ENCODE data around the gene PCDHGA2.
"Not testable (repeated sequence)": the region's sequence is repeated elsewhere in the genome, so short reads cannot be mapped to it uniquely, and the experiment has no call there.

Gene PCDHGA2

DNA sequence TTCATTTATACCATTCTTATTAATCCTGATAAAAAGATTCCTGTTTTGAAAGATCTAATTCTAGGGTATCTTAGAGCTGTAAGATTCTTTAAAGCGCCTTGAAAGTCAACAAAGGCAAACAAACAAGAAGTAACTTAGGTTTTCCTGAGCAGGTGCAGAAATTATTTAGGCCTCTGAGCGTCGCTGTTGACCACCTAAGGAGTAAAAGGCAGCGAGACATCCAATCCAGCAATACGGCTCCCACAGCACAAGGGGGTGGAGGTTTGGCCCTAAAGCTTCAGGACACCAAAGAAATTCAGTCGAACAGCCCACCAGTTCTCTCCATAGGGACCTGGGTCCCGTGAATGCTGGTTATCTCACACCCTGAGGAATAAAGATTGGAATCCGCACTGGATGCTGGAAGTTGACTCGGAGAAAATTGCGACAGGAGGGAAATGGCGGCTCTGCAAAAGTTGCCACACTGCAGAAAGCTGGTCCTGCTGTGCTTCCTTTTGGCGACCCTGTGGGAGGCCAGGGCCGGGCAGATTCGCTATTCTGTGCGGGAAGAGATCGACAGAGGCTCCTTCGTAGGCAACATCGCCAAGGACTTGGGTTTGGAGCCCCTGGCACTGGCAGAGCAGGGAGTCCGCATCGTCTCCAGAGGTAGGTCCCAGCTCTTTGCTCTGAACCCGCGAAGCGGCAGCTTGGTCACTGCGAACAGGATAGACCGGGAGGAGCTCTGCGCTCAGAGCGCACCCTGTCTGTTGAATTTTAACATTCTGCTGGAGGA, at the start of gene PCDHGA2:
Gene PCDHGA2 (plus strand): TSS at position 223 of the 769 bp plus-strand sequence.
- DNase-seq (ENCODE audit: low read depth), result peak; percentile 61

DNA sequence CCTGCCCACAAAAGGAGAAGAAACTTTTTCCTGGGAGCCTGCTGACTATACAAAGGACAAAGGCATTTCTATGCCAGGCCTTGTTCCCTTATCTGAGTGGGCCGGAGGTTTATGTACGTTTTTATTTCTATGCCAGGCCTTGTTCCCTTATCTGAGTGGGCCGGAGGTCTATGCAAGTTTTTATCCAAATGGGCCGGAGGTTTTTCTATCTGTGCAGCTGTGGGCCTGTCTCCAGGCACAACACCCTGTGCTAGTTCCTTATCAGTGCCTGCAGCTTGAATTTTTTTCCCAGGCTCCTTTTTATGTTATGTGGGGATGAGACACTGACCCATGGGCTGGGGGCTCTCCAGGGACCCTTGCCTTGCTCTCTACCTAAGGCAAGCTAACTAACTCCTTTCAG, 40.2 kb upstream of the PCDHGA2 start:
- no peak for DNase-seq (ENCODE audit: low read depth)

DNA sequence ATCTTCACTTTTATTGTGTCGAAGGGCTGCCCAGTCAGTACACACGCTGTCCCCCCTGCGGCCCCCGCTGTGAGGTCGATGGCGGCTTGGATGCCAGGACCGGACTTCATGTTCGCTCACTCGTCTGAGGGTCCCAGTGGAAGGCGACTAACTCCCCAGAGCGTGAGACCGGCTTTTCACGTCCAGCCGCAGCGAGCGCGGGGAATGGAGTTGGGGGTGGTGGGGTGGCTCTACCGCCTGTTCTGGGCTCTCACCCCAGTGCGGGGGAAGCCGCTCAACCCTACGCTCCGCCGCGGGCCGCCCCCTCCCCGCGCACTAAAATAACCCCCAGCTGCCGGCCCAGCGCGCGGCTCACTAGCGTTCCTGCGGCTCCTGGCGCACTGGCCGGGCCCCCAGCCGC, 34.8 kb upstream of the PCDHGA2 start, which contains the start of gene SLC25A2:
Gene SLC25A2 (minus strand): TSS at position 294 of the 400 bp plus-strand sequence. CDS start 184 bp downstream, at position 110.
- no peak for DNase-seq (ENCODE audit: low read depth)

DNA sequence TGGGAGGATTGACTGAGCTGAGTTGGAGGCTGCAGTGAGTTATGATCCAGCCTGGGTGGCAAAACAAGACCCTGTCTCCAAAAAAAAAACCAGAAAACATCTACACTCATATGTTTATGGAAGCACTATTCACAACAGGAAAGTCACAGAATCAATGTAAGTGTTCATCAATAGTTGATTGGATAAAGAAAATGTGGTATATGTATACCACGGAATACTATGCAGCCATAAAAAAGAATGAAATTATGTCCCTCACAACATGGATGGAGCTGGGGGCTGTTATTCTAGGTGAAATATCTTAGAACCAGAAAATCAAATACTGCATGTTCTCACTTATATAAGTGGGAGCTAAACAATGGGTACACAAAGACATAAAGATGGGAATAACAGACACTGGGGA, 31.9 kb upstream of the PCDHGA2 start:
- no peak for DNase-seq (ENCODE audit: low read depth)

DNA sequence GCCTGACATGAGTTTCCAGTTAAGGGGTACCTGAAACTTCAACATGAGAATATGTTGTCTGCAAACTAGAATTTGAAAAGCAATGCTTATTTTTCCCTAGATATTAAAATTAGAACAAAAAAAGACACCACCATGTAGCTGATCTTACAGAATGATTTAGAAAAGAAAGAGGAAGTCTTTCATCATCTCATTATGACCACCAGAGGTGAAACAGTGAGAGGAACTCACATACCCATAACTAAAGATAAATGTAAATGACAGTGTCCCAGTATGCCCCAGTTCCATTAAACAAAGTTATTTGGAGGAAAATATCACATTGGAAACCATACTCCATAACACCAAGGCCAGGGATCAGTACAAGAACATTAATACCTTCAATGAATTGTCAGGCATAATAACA, 24.8 kb upstream of the PCDHGA2 start:
- DNase-seq (ENCODE audit: low read depth), result no peak

DNA sequence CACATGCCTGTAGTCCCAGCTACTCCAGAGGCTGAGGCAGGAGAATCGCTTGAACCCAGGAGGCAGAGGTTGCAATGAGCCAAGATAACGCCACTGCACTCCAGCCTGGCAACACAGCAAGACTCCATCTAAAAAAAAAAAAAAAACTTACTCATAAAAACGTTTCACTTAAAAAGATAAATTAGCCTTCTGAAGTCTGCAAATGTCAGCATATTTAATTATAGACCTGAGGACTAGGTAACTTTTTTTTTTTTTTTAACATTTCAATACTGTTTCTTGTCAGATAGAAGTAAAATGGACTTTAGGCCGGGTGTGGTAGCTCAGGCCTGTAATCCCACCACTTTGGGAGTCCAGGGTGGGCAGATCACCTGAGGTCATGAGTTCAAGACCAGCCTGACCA, 21.6 kb upstream of the PCDHGA2 start:
- DNase-seq (ENCODE audit: low read depth), result not testable (repeated sequence)

DNA sequence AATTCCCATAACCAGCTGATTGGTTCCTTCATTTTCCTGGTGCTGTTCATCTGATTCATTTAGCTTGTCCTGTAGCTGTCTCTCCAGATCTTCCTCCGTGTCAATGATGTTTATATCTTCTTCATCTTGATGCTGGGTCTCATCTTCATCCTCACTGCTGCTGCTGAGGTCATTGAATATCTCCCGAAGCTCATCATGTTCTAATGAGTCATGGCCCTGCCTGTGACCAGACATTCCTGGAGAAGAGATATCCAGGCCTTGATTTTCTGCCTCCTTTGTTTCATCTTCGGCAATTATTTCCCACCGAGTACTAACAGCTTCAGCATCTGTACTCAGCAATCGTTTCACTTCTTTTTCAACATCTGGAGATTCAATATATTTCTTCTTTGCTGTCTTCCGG, 19.4 kb upstream of the PCDHGA2 start:
- DNase-seq (ENCODE audit: low read depth), result peak; percentile 62

DNA sequence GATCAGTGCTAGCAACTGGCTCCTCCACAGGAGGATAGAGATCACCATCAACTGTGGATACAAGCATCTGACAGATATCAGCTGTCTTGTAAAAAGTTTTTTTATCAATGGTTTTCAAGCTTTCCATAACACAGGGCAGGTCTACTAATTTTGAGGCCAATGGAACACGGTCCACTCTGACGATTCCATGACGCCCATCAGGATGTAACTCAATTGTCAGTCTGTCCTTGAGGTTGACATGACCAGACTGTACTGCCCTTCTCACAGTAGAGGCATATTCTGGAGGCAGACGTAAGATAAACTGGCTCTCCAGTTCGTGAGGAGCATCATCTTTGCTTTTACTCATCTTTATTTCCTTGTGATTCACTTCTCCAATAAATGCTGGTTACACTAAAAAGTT, 18.9 kb upstream of the PCDHGA2 start:
- no peak for DNase-seq (ENCODE audit: low read depth)

DNA sequence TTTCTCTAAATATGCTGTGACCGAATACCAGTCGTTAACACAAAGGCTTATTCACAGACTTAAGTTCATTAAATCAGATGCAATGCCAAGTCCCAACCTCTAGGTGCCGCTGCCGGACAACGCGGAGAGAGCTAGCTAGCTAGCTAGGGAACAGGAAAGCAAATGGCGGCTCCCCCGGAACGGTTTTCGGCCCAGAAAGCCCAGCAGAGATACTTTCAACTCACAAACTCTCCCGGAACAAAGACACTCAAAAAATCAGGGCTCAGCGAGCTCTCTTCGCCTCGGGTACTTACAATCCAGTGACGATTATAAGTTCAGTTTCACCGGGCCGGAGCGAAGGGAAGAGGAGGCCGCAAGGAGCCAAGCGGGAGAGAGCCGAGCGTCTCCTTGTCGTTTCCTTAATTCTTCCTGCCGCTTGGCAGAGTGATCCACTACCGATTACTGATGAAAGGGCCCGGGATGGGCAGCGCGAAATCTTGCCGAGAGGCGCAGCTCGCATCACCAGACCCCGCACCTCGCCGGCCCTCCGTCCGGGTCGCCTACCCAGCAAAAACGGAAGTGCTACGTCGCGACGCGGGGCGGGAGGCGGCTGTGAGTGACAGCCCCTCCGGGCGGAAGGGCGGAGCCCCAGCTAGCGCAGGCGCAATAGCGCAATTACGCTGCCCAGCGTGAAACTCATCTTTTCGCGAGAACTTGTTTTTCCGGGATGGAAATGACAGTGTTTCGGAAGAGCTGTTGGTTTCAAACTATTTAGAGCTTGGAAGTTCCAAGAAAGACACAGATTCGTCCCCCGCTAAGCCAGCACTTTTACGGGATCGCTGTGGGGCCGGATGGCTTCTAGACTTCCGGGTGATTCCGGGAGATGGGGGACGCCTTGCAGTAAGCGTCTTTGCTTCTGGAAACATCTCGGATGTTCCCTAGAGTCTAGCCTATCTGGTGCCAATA, 18.1 kb upstream of the PCDHGA2 start, which contains the start of gene TAF7:
Gene TAF7 (minus strand): TSS at position 560 of the 945 bp plus-strand sequence. CDS start 740 bp downstream, outside the sequence.
- peak; percentile 92 for DNase-seq (ENCODE audit: low read depth)

DNA sequence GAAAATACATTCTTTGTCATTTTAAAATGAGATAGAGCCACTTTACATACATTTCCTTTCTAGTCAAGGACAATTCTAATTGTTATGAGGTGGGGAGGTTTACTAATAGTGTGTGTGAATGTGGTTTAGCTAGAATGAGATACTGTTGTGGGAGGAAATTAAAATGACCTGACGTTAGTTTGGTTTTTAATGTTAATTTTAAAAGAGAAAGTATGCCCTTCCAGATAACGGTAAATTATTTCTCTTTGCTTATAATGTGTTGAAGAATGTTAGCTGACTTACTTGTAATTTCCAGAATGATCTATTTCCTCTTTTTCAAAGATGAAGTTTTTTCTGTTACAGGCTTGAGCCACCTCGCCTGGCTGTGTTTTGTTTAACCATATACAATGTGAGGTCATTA, 16.3 kb upstream of the PCDHGA2 start:
- no peak for DNase-seq (ENCODE audit: low read depth)

DNA sequence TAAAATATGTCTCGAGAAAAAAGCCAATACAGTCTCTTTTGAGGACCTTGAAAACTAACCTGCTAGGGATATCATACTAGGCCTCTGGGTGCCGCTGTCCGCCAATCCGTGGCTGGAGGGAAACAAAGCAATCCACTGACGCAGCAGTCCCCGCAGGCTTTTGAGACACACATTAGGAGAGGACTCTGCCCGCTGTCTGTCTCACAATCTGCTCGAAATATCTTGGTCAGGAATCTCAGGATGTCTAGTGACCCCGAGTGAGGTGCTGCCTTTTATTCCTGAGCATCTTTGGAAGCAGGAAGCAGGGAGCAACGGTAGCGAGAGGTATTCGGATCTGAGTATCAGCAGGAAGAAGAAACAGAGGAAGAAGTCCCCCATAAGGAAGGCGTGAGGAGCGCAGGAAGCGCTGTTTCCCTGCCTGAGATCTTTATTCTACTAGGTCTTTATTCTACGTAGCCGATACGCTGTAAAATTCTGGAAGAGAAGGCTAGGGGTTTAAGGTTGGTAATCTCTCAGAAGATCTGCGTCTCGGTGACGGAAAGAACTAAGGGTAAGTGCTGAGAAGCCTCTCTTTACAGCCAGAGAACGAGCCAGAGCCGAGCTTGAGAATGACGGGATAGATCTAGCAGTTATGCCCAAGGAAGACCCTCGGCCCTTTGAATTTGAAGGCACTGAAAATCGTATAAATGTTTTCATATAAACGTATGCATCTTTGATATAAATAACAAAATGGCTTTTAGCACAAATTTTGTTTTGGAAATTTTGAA, 12.3 kb upstream of the PCDHGA2 start:
- DNase-seq (ENCODE audit: low read depth), result peak; percentile 83

DNA sequence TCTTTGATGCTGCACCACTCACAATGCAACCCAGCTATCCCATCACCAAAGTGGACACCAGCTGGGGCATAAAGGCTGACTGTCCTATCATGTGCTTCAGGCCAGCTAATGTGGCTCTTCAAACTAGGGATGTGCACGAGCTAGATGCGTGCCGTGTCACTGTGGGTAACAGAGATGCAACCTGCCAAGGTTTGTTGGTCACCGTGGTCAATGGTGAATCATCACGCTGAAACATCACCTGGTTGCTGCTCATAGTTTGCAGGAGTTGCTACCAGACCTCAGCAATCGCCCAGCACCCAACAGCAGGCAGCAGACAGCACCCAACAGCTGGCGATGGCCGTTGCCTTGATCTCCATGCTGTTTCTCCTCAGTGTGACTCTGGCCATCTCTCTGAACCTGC, 10.3 kb upstream of the PCDHGA2 start:
- no peak for DNase-seq (ENCODE audit: low read depth)

DNA sequence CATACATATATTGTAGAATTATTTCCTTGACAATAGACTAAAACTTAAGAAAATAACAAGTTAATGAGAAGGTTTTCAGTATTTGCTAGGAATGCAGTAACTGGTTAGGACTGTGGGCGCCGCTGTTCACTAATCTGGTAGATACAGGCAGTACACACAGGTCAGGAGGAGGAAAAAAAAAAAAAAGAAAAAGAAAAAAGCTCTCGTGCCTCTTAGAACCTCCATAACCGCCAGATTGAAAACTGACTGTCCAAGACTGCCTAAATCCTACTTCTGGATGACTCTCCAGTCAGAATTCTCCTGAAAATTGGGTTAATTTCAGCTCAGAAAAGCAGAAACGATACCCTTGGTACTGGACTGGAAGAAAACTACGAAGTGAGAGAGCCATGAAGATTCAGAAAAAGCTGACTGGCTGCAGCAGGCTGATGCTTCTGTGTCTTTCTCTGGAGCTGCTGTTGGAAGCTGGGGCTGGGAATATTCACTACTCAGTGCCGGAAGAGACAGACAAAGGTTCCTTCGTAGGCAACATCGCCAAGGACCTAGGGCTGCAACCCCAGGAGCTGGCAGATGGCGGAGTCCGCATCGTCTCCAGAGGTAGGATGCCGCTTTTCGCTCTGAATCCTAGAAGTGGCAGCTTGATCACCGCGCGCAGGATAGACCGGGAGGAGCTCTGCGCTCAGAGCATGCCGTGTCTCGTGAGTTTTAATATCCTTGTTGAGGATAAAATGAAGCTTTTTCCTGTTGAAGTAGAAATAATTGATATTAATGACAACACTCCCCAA, 8.1 kb upstream of the PCDHGA2 start, which contains the start of gene PCDHGA1:
Gene PCDHGA1 (plus strand): TSS at position 216 of the 782 bp plus-strand sequence.
- DNase-seq (ENCODE audit: low read depth), result peak; percentile 79

DNA sequence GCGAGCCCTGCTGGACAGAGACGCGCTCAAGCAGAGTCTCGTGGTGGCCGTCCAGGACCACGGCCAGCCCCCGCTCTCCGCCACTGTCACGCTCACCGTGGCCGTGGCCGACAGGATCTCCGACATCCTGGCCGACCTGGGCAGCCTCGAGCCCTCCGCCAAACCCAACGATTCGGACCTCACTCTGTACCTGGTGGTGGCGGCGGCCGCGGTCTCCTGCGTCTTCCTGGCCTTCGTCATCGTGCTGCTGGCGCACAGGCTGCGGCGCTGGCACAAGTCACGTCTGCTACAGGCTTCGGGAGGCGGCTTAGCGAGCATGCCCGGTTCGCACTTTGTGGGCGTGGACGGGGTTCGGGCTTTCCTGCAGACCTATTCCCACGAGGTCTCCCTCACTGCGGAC, 6.0 kb upstream of the PCDHGA2 start:
- not testable (repeated sequence) for DNase-seq (ENCODE audit: low read depth)

DNA sequence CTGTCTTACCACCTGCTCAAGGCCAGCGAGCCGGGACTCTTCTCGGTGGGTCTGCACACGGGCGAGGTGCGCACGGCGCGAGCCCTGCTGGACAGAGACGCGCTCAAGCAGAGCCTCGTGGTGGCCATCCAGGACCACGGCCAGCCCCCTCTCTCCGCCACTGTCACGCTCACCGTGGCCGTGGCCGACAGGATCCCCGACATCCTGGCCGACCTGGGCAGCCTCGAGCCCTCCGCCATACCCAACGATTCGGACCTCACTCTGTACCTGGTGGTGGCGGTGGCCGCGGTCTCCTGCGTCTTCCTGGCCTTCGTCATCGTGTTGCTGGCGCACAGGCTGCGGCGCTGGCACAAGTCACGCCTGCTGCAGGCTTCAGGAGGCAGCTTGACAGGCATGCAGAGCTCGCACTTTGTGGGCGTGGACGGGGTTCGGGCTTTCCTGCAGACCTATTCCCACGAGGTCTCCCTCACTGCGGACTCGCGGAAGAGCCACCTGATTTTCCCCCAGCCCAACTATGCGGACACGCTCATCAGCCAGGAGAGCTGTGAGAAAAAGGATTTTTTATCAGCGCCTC, 2.3 kb downstream of the PCDHGA2 start:
- not testable (repeated sequence) for DNase-seq (ENCODE audit: low read depth)

DNA sequence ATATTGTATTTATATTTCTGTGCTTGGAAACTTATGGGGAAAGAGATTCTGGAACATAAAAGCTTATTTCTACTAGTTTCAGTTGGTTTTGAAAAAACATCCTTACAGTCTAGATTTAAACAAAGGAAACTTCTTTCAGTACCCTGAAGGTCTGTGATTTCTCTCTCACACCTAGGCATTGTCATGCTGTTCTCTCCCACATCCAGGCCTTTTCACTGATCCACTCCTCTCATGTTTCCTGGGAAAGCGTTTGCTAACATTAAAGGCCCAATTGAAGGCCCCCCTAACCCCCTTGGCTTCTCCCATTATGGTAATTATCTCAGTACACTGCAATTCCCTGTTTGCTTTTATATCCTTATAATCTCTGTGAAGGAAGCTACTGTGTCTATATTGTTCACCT, 4.2 kb downstream of the PCDHGA2 start:
- DNase-seq (ENCODE audit: low read depth), result no peak

DNA sequence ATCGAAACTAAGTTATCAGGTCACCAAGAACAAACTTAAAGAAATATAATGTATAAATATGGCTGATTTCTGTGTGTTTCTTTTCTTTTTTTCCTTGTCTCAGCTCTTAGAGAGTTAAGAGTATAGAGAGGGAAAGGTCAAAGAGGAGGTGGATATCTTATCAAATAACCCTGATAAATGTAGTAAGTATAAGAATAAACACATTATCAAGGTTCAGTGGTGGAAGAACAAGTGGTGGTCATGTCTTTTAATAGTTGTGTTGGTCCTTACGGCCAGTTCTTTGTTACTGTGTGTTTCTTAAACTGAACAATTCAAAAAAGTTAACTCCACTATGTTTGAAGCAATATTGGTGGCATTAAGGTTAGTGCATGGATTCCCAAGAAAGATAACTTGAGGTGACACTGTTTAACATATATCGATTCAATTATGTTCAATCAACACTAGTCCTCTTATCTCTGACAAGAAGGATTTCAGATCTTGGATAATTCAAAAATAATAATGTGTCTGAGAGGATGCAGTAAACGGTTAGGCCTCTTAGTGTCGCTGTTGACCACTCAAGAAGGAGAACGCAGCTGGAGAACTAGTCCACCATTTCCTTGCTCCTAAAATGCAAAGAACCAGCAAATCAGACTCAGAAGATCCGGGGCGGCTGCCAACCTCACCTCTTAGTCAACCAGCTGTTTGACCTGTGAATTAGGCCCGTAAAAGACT, 4.8 kb downstream of the PCDHGA2 start, which contains the start of gene PCDHGA3:
Gene PCDHGA3 (plus strand): TSS at position 588 of the 711 bp plus-strand sequence. CDS start 205 bp downstream, outside the sequence.
- DNase-seq (ENCODE audit: low read depth), result peak; percentile 56

DNA sequence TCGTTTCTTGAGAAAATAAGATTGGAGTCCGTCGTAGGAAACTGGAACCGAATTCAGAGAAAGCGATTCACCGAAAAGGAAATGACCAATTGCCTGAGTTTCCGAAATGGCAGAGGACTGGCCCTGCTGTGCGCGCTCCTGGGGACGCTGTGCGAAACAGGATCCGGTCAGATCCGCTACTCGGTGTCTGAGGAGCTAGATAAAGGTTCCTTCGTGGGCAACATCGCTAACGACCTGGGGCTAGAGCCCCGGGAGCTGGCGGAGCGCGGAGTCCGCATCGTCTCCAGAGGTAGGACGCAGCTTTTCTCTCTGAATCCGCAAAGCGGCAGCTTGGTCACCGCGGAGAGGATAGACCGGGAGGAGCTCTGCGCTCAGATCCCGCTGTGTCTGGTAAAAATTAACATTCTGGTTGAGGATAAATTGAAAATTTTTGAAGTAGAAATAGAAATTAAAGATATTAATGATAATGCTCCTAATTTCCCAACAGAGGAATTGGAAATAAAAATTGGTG, 5.4 kb downstream of the PCDHGA2 start:
- no peak for DNase-seq (ENCODE audit: low read depth)

DNA sequence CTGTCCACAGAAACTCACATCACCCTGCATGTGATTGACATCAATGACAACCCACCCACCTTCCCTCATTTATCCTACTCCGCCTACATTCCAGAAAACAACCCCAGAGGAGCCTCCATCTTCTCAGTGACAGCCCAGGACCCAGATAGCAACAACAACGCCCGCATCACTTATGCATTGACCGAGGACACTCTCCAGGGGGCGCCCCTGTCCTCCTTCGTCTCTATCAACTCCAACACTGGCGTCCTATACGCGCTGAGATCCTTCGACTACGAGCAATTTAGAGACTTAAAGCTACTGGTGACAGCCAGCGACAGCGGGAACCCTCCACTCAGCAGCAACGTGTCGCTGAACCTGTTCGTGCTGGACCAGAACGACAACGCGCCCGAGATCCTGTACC, 6.8 kb downstream of the PCDHGA2 start:
- no peak for DNase-seq (ENCODE audit: low read depth)

DNA sequence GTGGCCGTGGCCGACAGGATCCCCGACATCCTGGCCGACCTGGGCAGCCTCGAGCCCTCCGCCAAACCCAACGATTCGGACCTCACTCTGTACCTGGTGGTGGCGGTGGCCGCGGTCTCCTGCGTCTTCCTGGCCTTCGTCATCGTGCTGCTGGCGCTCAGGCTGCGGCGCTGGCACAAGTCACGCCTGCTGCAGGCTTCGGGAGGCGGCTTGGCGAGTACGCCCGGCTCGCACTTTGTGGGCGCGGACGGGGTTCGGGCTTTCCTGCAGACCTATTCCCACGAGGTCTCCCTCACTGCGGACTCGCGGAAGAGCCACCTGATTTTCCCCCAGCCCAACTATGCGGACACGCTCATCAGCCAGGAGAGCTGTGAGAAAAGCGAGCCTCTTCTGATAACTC, 7.5 kb downstream of the PCDHGA2 start:
- DNase-seq (ENCODE audit: low read depth), result not testable (repeated sequence)

Measured in iris pigment epithelial cell (primary cell).